HEK293T (cell line): ENCODE results near the gene ADGRB3.

ENCODE experiments used
- CTCF ChIA-PET: fragments of 350-600 bp; formaldehyde crosslinking; extraction: SDS; loops from one replicate; lab custom pipeline; 2021; ENCODE audit warnings: antibody characterized with exemption, inconsistent platforms; lab: Yijun Ruan, JAX
- POLR2A ChIA-PET: fragments of 350-600 bp; formaldehyde crosslinking; extraction: SDS; loops from one replicate; lab custom pipeline; 2020; ENCODE audit warnings: antibody characterized with exemption, inconsistent platforms; lab: Yijun Ruan, JAX
- DNase-seq: peaks from one replicate; pipeline ENCODE4 v3.0.0; 2012; ENCODE audit warnings: mixed read lengths; ENCODE audit errors: extremely low spot score
- ARNT ChIP-seq: fragments of 450-650 bp; IDR thresholded peaks from 2 replicates; pipeline ENCODE4 v1.6.1; 2017; ENCODE audit warnings: mild to moderate bottlenecking
- BHLHE40 ChIP-seq: fragments of 450-650 bp; IDR thresholded peaks from 2 replicates; pipeline ENCODE4 v1.6.1; 2016; ENCODE audit warnings: mild to moderate bottlenecking, moderate library complexity, borderline replicate concordance
- CTBP1 ChIP-seq: fragments of 450-650 bp; IDR thresholded peaks from 2 replicates; pipeline ENCODE4 v1.6.1; 2016; ENCODE audit warnings: borderline replicate concordance
- ELF4 ChIP-seq: fragments of 450-650 bp; IDR thresholded peaks from 2 replicates; pipeline ENCODE4 v1.6.1; 2017; ENCODE audit warnings: antibody characterized with exemption
- FOXA1 ChIP-seq: fragments of 450-650 bp; IDR thresholded peaks from 2 replicates; pipeline ENCODE4 v1.6.1; 2016; ENCODE audit warnings: mild to moderate bottlenecking
- FOXK2 ChIP-seq: fragments of 450-650 bp; IDR thresholded peaks from 2 replicates; pipeline ENCODE4 v1.6.1; 2016; ENCODE audit warnings: mild to moderate bottlenecking
- FOXM1 ChIP-seq: fragments of 450-650 bp; IDR thresholded peaks from 2 replicates; pipeline ENCODE4 v1.6.1; 2017; ENCODE audit warnings: mild to moderate bottlenecking, borderline replicate concordance
- HDGF ChIP-seq: fragments of 450-650 bp; IDR thresholded peaks from 2 replicates; pipeline ENCODE4 v1.6.1; 2017; ENCODE audit warnings: antibody characterized with exemption, borderline replicate concordance
- L3MBTL2 ChIP-seq: fragments of 450-650 bp; conservative IDR thresholded peaks from 2 replicates; pipeline ENCODE4 v1.6.1; 2016; ENCODE audit warnings: mild to moderate bottlenecking
- LEF1 ChIP-seq: fragments of 450-650 bp; IDR thresholded peaks from 2 replicates; pipeline ENCODE4 v1.6.1; 2017; ENCODE audit warnings: mild to moderate bottlenecking, borderline replicate concordance
- NFRKB ChIP-seq: fragments of 450-650 bp; IDR thresholded peaks from 2 replicates; pipeline ENCODE4 v1.6.1; 2016; ENCODE audit warnings: mild to moderate bottlenecking, moderate library complexity
- PKNOX1 ChIP-seq: fragments of 450-650 bp; IDR thresholded peaks from 2 replicates; pipeline ENCODE4 v1.6.1; 2016
- SP1 ChIP-seq: fragments of 450-650 bp; IDR thresholded peaks from 2 replicates; pipeline ENCODE4 v1.6.1; 2017
- SUZ12 ChIP-seq: fragments of 450-650 bp; IDR thresholded peaks from 2 replicates; pipeline ENCODE4 v1.6.1; 2016; ENCODE audit warnings: mild to moderate bottlenecking
- TARDBP ChIP-seq: fragments of 450-650 bp; IDR thresholded peaks from 2 replicates; pipeline ENCODE4 v1.6.1; 2016
- ZNF384 ChIP-seq: fragments of 450-650 bp; IDR thresholded peaks from 2 replicates; pipeline ENCODE4 v1.6.1; 2016

The ADGRB3 gene

GRCh38 chr6:68628161-68628560, 6.9 kb upstream of the ADGRB3 start:
- no peak for DNase-seq
- no peak for TF ChIP-seq BHLHE40
- no peak for TF ChIP-seq SP1
- no peak for TF ChIP-seq SUZ12
- no peak for TF ChIP-seq ZNF384
- TF ChIP-seq LEF1, result no peak
- TF ChIP-seq ARNT, result no peak
- CTCF ChIA-PET, result no interaction called here
- POLR2A ChIA-PET, result no interaction called here

GRCh38 chr6:68632734-68633133, 2.3 kb upstream of the ADGRB3 start:
- TF ChIP-seq SUZ12 (no peak), NFRKB (no peak), L3MBTL2 (no peak), PKNOX1 (no peak), BHLHE40 (no peak), FOXM1 (no peak)
- no peak for DNase-seq
- CTCF ChIA-PET, result no interaction called here
- POLR2A ChIA-PET, result no interaction called here

DNA sequence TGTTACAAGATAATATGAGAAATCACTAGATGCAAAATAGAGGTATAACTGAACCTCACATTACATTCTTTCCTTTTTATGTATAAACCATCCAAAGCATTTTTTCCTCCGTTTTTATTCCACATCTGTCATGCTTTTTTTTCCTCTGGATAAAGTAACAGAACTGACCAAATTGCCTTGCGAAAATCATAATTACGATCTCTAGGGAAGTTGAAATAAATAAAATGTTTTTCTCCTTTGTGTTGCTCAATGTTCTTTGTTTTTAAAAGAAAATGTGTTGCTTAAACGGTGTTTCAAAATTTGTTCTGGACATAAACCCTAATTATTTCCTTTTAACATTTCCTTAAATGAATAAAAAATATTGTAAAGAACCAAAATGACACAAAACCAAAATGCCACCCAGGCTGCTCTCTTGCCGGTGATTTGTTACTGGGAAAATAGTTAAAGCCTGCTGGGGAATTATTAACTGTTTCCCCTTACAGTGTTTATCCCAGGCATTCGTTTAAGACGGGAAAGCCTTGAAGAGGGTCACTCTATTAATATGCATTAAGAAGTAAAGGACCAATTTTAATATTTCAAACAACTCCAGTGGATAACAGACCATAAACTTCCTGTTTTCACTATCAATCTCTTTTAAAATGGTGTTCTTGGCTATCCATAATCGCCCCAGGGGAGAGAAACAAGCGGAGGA, 1.7 kb upstream of the ADGRB3 start:
- DNase-seq, result no peak
- ChIA-PET CTCF (no interaction called here), POLR2A (no interaction called here)
- no peak for TF ChIP-seq BHLHE40
- TF ChIP-seq NFRKB, result no peak
- no peak for TF ChIP-seq L3MBTL2
- TF ChIP-seq FOXM1, result no peak
- no peak for TF ChIP-seq LEF1
- TF ChIP-seq ARNT, result no peak
- no peak for TF ChIP-seq HDGF
- no peak for TF ChIP-seq SUZ12
- no peak for TF ChIP-seq PKNOX1
- TF ChIP-seq FOXA1, result no peak
- no peak for TF ChIP-seq ZNF384
- no peak for TF ChIP-seq CTBP1
- no peak for TF ChIP-seq SP1
- TF ChIP-seq FOXK2, result no peak
- TF ChIP-seq TARDBP, result no peak

DNA sequence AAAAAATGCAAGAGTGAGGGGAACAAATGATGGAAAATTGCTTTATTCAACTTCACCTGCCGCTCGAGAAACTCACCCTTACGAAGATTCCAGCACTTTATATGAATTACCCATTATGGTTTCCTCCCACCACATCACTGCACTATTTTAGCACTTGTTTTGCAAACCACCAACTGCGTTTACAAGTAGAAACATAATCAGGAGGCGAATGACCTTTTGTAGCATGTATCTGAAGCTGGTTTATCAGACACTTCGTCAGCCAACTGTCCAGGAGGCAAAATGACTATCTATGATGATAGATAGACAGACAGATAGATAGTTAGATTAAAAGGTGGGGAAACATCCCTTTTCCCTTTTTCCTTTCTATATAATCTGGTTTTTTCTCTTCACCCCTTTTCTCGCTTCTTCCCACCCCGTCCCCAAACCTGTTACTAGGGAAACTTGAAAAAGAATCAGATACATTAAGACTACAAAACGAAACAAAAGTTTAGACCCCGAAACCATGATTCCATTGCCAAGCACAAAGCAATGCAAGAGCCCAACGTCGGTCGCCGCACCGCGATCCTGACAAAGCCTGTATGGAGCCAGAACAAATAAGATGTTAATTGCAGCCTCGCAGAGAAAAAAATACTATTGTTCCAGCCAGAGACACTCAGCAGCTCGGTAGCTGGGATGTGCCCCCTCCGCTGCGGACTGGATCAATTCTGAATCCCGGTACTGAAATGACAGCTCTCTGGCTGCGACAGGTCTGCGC, 933 bp upstream of the ADGRB3 start:
- DNase-seq, result no peak
- TF ChIP-seq FOXA1 (no peak), L3MBTL2 (no peak), ARNT (no peak), NFRKB (no peak), TARDBP (no peak), SP1 (no peak), CTBP1 (no peak), ELF4 (no peak), HDGF (no peak), ZNF384 (no peak), FOXK2 (no peak), PKNOX1 (no peak)
- ChIA-PET CTCF (no interaction called here), POLR2A (interaction anchor here (1.2 to 3.1 kb wide), 4 partner anchors 27 to 75 kb away, joined by 3 to 25 read pairs (median 6); no protein-coding TSS in a partner anchor)

GRCh38 chr6:68635412-68635705, 277 bp downstream of the ADGRB3 start:
- ChIA-PET POLR2A (interaction anchor here (0.7 to 3.1 kb wide), 9 partner anchors 26 to 228 kb away, joined by 3 to 25 read pairs (median 4); no protein-coding TSS in a partner anchor), CTCF (interaction anchor here (0.6 to 2.2 kb wide), 5 partner anchors 63 to 613 kb away, joined by 3 to 9 read pairs (median 3); no protein-coding TSS in a partner anchor)

More at GRCh38 chr6:68635412-68635705, 277 bp downstream of the ADGRB3 start:
- no peak for DNase-seq
- TF ChIP-seq TARDBP (no peak), ARNT (no peak), SP1 (no peak), FOXA1 (no peak), LEF1 (no peak), BHLHE40 (no peak), FOXK2 (no peak), NFRKB (no peak), ELF4 (no peak), HDGF (no peak), SUZ12 (no peak), L3MBTL2 (no peak), PKNOX1 (no peak), CTBP1 (no peak), ZNF384 (no peak), FOXM1 (no peak)
